GM21447 (cell line): ENCODE data around the gene MAGEB1.

Experiments
- ATAC-seq: cut with Tn5 transposase; IDR thresholded peaks from one replicate; pipeline ENCODE4 v1.9.1; 2021; ENCODE audit not compliant: unreplicated experiment

Gene MAGEB1

DNA sequence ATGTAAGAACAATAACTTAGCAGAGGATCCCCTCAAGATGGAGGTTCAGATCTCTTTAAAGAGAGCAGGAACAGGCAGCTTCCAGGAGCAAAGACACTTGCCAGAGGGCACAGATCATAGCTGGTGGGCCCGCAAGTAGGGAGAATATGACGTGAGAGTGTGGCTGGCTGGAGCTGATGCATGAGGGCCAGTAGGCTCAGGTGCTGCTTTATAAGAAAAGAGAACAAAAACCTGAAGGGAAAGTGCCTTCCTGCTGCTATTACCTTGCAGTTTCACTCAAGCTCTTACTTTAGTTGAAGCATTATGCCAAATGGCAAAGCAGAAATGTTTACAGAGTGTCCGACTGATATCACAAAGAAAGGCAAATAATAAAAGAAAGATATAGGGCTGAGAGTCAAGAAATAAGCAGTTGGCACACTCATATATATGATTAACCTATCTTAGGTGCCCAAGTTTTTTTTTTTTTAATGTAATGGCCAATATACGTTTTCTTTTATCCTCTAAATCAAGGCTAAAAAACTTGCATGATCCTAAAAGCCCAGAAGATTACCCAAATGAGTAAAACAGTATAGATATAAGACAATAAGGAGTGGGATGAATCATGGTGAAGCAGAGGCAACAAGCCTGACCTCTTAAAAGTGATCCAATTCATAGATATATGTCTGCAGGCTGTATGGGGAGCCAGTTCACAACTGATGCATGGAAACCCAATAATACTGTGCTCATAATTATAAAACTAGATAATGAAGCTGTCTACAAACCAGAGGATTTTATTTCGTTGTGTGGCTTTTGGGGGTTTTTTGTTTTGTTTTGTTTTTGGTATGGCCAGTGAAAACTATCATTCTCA is 49.7 kb downstream of the MAGEB1 start:
- ATAC-seq = no peak

DNA sequence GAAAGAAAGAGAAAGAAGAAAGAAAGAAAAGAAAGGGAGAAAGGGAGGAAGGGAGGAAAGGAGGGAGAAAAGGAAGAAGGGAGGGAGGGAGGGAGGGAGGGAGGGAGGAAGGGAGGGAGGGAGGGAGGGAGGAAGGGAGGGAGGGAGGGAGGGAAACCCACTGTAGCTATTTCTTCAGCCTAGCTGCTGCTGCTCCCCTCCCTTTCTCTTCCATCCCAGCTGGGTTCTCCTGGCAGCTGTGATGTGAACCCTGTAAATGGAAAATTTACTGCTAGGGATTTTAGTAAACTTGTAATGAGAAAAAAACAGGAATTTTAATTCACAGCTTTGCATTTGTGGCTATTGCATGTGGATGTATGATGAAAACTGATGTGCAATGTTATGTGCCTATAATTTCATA is 54.3 kb downstream of the MAGEB1 start:
- no peak for ATAC-seq
